WTC11 (cell line): Measurements from ENCODE around the gene WNT8A. TPM values are rescaled to one million over a fixed set of nuclear protein-coding genes. Genes with fewer than 3 reads are reported as not detected.

Experiments
- ATAC-seq: fragments of 200-7000 bp; cut with Tn5 transposase; 2 replicates; pipeline ENCODE4 v1.10.0; 2021; ENCODE audit warnings: mild to moderate bottlenecking, moderate library complexity
- CTCF ChIA-PET: fragments of 300-600 bp; sonication (Branson Sonifier 250); formaldehyde crosslinking; loops from one replicate; lab custom pipeline; 2021; ENCODE audit warnings: antibody characterized with exemption; lab: Charles Lee
- POLR2A ChIA-PET: fragments of 350-600 bp; sonication (Branson Sonifier 250); formaldehyde crosslinking; loops from one replicate; lab custom pipeline; 2021; ENCODE audit warnings: antibody characterized with exemption; lab: Charles Lee
- DNase-seq: peaks from one replicate; pipeline ENCODE4 v3.0.0; 2021; ENCODE audit warnings: low spot score
- H3K27ac Mint-ChIP-seq: 2 replicates; pipeline ENCODE4 v1.8.0; 2021; ENCODE audit warnings: mixed read lengths
- H3K27me3 Mint-ChIP-seq: 2 replicates; pipeline ENCODE4 v1.8.0; 2021; ENCODE audit warnings: low read depth, mild to moderate bottlenecking, moderate library complexity, mixed read lengths
- H3K36me3 Mint-ChIP-seq: 2 replicates; pipeline ENCODE4 v1.8.0; 2021; ENCODE audit warnings: mixed read lengths
- H3K4me1 Mint-ChIP-seq: 2 replicates; pipeline ENCODE4 v1.8.0; 2022; ENCODE audit warnings: mixed read lengths
- H3K4me3 Mint-ChIP-seq: 2 replicates; pipeline ENCODE4 v1.8.0; 2021; ENCODE audit warnings: mild to moderate bottlenecking, moderate library complexity, mixed read lengths
- H3K9me3 Mint-ChIP-seq: 2 replicates; pipeline ENCODE4 v1.8.0; 2021; ENCODE audit warnings: mixed read lengths
- CBFB ChIP-seq: sonication (generic); formaldehyde crosslinking; IDR thresholded peaks from 2 replicates; pipeline ENCODE4 v1.8.1; 2022; ENCODE audit warnings: mild to moderate bottlenecking, low read depth, missing genetic modification reagents
- CREB1 ChIP-seq: sonication (generic); formaldehyde crosslinking; IDR thresholded peaks from 2 replicates; pipeline ENCODE4 v1.8.0; 2023; ENCODE audit warnings: mild to moderate bottlenecking, missing genetic modification reagents
- E2F5 ChIP-seq: sonication (generic); formaldehyde crosslinking; IDR thresholded peaks from 2 replicates; pipeline ENCODE4 v1.8.1; 2022; ENCODE audit warnings: mild to moderate bottlenecking, moderate library complexity, missing genetic modification reagents
- FOXK1 ChIP-seq: sonication (generic); formaldehyde crosslinking; IDR thresholded peaks from 2 replicates; pipeline ENCODE4 v1.8.0; 2022; ENCODE audit warnings: mild to moderate bottlenecking, moderate library complexity, missing genetic modification reagents
- GRHL2 ChIP-seq: fragments of 250-450 bp; sonication (Bioruptor Pico); IDR thresholded peaks from 2 replicates; pipeline ENCODE4 v1.8.0; 2022; ENCODE audit warnings: mild to moderate bottlenecking, moderate library complexity; ENCODE audit not compliant: insufficient replicate concordance, severe bottlenecking
- GTF2I ChIP-seq: fragments of 250-450 bp; sonication (Bioruptor Pico); conservative IDR thresholded peaks from 2 replicates; pipeline ENCODE4 v1.4.0; 2021; ENCODE audit warnings: mild to moderate bottlenecking
- JAZF1 ChIP-seq: fragments of 250-450 bp; sonication (Bioruptor Pico); IDR thresholded peaks from 2 replicates; pipeline ENCODE4 v1.9.0; 2021; ENCODE audit warnings: moderate library complexity, mild to moderate bottlenecking, inconsistent platforms
- JUN ChIP-seq: sonication (generic); formaldehyde crosslinking; IDR thresholded peaks from 2 replicates; pipeline ENCODE4 v1.8.0; 2023; ENCODE audit warnings: mild to moderate bottlenecking, missing genetic modification reagents
- MLX ChIP-seq: sonication (generic); formaldehyde crosslinking; IDR thresholded peaks from 2 replicates; pipeline ENCODE4 v1.8.1; 2023; ENCODE audit warnings: mild to moderate bottlenecking, missing genetic modification reagents, moderate library complexity
- MXD4 ChIP-seq: fragments of 250-450 bp; sonication (Bioruptor Pico); IDR thresholded peaks from 2 replicates; pipeline ENCODE4 v1.8.0; 2021; ENCODE audit warnings: mild to moderate bottlenecking, moderate library complexity, borderline replicate concordance
- MYBL2 ChIP-seq: sonication (generic); formaldehyde crosslinking; IDR thresholded peaks from 2 replicates; pipeline ENCODE4 v1.8.1; 2023; ENCODE audit warnings: mild to moderate bottlenecking, moderate library complexity, missing genetic modification reagents
- PREB ChIP-seq: sonication (generic); formaldehyde crosslinking; IDR thresholded peaks from 2 replicates; pipeline ENCODE4 v1.8.1; 2022; ENCODE audit warnings: mild to moderate bottlenecking, missing genetic modification reagents, moderate library complexity, borderline replicate concordance
- SMAD4 ChIP-seq: sonication (generic); formaldehyde crosslinking; IDR thresholded peaks from 2 replicates; pipeline ENCODE4 v1.8.0; 2022; ENCODE audit warnings: mild to moderate bottlenecking, missing genetic modification reagents
- SP1 ChIP-seq: sonication (generic); formaldehyde crosslinking; conservative IDR thresholded peaks from 2 replicates; pipeline ENCODE4 v1.8.1; 2022; ENCODE audit warnings: missing genetic modification reagents
- TEAD4 ChIP-seq: sonication (generic); formaldehyde crosslinking; IDR thresholded peaks from 2 replicates; pipeline ENCODE4 v1.8.0; 2022; ENCODE audit warnings: mild to moderate bottlenecking, missing genetic modification reagents
- TP53 ChIP-seq: sonication (generic); formaldehyde crosslinking; IDR thresholded peaks from 2 replicates; pipeline ENCODE4 v1.8.1; 2023; ENCODE audit warnings: mild to moderate bottlenecking, missing genetic modification reagents
- ZNF121 ChIP-seq: sonication (generic); formaldehyde crosslinking; IDR thresholded peaks from 2 replicates; pipeline ENCODE4 v1.8.0; 2023; ENCODE audit warnings: missing genetic modification reagents
- ZNF232 ChIP-seq: sonication (generic); formaldehyde crosslinking; IDR thresholded peaks from 2 replicates; pipeline ENCODE4 v1.8.0; 2022; ENCODE audit warnings: mild to moderate bottlenecking, missing genetic modification reagents
- ZNF263 ChIP-seq: sonication (generic); formaldehyde crosslinking; IDR thresholded peaks from 2 replicates; pipeline ENCODE4 v1.8.1; 2022; ENCODE audit warnings: low read depth, mild to moderate bottlenecking, moderate library complexity, missing genetic modification reagents
- ZNF671 ChIP-seq: fragments of 250-450 bp; sonication (Bioruptor Pico); IDR thresholded peaks from 2 replicates; pipeline ENCODE4 v1.8.0; 2021; ENCODE audit warnings: mild to moderate bottlenecking
- total RNA-seq: library from RNA; stranded (reverse); gene quantifications from 3 replicates; pipeline ENCODE4 v1.2.3, GENCODE V29; 2021
- TF ChIP-seq, protein P1 (sequence below): fragments of 250-450 bp; sonication (Bioruptor Pico); IDR thresholded peaks from 2 replicates; pipeline ENCODE4 v1.9.0; 2021; ENCODE audit warnings: moderate library complexity, mild to moderate bottlenecking, inconsistent platforms, borderline replicate concordance
- TF ChIP-seq, protein P2 (sequence below): sonication (generic); formaldehyde crosslinking; IDR thresholded peaks from 2 replicates; pipeline ENCODE4 v1.8.0; 2023; ENCODE audit warnings: missing genetic modification reagents, mild to moderate bottlenecking, borderline replicate concordance
- TF ChIP-seq, protein P3 (sequence below): sonication (generic); formaldehyde crosslinking; IDR thresholded peaks from 2 replicates; pipeline ENCODE4 v1.8.1; 2022; ENCODE audit warnings: missing genetic modification reagents, borderline replicate concordance

WNT8A gene
- total RNA-seq, 1 experiment from 2014 or later: not detected

GRCh38 chr5:138111937-138112336 lies 28.1 kb downstream of the WNT8A start:
- peaks cover 14% of the 10 kb centered on the region for H3K4me1 Mint-ChIP-seq
- no peaks in the 10 kb centered on the region for H3K9me3 Mint-ChIP-seq
- no peak for TF ChIP-seq TP53 (CRISPR knock-in tag)
- no peak for TF ChIP-seq SP1 (CRISPR knock-in tag)
- no peak for TF ChIP-seq JAZF1
- no peak for TF ChIP-seq JUN (CRISPR knock-in tag)
- no peak for TF ChIP-seq ZNF671 (CRISPR knock-in tag)
- TF ChIP-seq ZNF121: no peak
- TF ChIP-seq, protein P1, sequence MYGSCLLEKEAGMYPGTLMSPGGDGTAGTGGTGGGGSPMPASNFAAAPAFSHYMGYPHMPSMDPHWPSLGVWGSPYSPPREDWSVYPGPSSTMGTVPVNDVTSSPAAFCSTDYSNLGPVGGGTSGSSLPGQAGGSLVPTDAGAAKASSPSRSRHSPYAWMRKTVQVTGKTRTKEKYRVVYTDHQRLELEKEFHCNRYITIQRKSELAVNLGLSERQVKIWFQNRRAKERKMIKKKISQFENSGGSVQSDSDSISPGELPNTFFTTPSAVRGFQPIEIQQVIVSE (CRISPR knock-in tag): no peak
- no peak for TF ChIP-seq MYBL2 (CRISPR knock-in tag)
- TF ChIP-seq FOXK1 (CRISPR knock-in tag): no peak
- no peak for TF ChIP-seq TEAD4 (CRISPR knock-in tag)
- no peak for TF ChIP-seq PREB (CRISPR knock-in tag)
- TF ChIP-seq ZNF232 (CRISPR knock-in tag): no peak
- TF ChIP-seq ZNF263 (CRISPR knock-in tag): no peak
- no peak for TF ChIP-seq MLX (CRISPR knock-in tag)
- TF ChIP-seq SMAD4 (CRISPR knock-in tag): no peak
- ChIA-PET CTCF (interaction anchor here (1.3 kb wide), 1 partner anchor 21 kb away, joined by 3 read pairs; no protein-coding TSS in a partner anchor), POLR2A (no interaction called here)
- H3K27me3 Mint-ChIP-seq: peaks cover 13% of the 10 kb centered on the region
- no peak overlapping the region for H3K27ac Mint-ChIP-seq
- no peak for ATAC-seq
- no peak overlapping the region for H3K4me3 Mint-ChIP-seq
- no peaks in the 10 kb centered on the region for H3K36me3 Mint-ChIP-seq
- no peak for DNase-seq

GRCh38 chr5:138115254-138115653 lies 31.4 kb downstream of the WNT8A start:
- no peak overlapping the region for H3K27ac Mint-ChIP-seq
- peaks cover 11% of the 10 kb centered on the region for H3K27me3 Mint-ChIP-seq
- no peaks in the 10 kb centered on the region; the same call in 1 of the 2 replicates for H3K9me3 Mint-ChIP-seq
- ATAC-seq: no peak
- no peaks in the 10 kb centered on the region for H3K36me3 Mint-ChIP-seq
- no peak overlapping the region for H3K4me3 Mint-ChIP-seq
- POLR2A ChIA-PET: no interaction called here
- peaks cover 9% of the 10 kb centered on the region for H3K4me1 Mint-ChIP-seq
- no peak for TF ChIP-seq CBFB
- TF ChIP-seq SP1 (CRISPR knock-in tag): no peak
- TF ChIP-seq, protein P2, sequence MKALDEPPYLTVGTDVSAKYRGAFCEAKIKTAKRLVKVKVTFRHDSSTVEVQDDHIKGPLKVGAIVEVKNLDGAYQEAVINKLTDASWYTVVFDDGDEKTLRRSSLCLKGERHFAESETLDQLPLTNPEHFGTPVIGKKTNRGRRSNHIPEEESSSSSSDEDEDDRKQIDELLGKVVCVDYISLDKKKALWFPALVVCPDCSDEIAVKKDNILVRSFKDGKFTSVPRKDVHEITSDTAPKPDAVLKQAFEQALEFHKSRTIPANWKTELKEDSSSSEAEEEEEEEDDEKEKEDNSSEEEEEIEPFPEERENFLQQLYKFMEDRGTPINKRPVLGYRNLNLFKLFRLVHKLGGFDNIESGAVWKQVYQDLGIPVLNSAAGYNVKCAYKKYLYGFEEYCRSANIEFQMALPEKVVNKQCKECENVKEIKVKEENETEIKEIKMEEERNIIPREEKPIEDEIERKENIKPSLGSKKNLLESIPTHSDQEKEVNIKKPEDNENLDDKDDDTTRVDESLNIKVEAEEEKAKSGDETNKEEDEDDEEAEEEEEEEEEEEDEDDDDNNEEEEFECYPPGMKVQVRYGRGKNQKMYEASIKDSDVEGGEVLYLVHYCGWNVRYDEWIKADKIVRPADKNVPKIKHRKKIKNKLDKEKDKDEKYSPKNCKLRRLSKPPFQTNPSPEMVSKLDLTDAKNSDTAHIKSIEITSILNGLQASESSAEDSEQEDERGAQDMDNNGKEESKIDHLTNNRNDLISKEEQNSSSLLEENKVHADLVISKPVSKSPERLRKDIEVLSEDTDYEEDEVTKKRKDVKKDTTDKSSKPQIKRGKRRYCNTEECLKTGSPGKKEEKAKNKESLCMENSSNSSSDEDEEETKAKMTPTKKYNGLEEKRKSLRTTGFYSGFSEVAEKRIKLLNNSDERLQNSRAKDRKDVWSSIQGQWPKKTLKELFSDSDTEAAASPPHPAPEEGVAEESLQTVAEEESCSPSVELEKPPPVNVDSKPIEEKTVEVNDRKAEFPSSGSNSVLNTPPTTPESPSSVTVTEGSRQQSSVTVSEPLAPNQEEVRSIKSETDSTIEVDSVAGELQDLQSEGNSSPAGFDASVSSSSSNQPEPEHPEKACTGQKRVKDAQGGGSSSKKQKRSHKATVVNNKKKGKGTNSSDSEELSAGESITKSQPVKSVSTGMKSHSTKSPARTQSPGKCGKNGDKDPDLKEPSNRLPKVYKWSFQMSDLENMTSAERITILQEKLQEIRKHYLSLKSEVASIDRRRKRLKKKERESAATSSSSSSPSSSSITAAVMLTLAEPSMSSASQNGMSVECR (CRISPR knock-in tag): no peak
- DNase-seq: no peak
- CTCF ChIA-PET: interaction anchor here (0.6 to 1.0 kb wide), 3 partner anchors 12 to 19 kb away, joined by 3 read pairs; no protein-coding TSS in a partner anchor

GRCh38 chr5:138128334-138128733 lies 44.5 kb downstream of the WNT8A start:
- no peaks in the 10 kb centered on the region for H3K36me3 Mint-ChIP-seq
- H3K4me3 Mint-ChIP-seq: no peak overlapping the region
- POLR2A ChIA-PET: no interaction called here
- 0 out of 2 replicates have a peak, but pooled peaks cover 2% of the 10 kb centered on the region for H3K4me1 Mint-ChIP-seq
- CTCF ChIA-PET: interaction anchor here (0.5 to 2.7 kb wide), 2 partner anchors 46 to 143 kb away, joined by 4 to 14 read pairs; no protein-coding TSS in a partner anchor
- H3K27ac Mint-ChIP-seq: no peak overlapping the region
- ATAC-seq: no peak
- H3K27me3 Mint-ChIP-seq: no peaks in the 10 kb centered on the region
- no peaks in the 10 kb centered on the region for H3K9me3 Mint-ChIP-seq
- no peak for DNase-seq
- TF ChIP-seq MXD4 (CRISPR knock-in tag) (no peak), GRHL2 (CRISPR knock-in tag) (no peak), GTF2I (CRISPR knock-in tag) (no peak), JUN (CRISPR knock-in tag) (no peak), CREB1 (CRISPR knock-in tag) (no peak), E2F5 (no peak)
- TF ChIP-seq, protein P3, sequence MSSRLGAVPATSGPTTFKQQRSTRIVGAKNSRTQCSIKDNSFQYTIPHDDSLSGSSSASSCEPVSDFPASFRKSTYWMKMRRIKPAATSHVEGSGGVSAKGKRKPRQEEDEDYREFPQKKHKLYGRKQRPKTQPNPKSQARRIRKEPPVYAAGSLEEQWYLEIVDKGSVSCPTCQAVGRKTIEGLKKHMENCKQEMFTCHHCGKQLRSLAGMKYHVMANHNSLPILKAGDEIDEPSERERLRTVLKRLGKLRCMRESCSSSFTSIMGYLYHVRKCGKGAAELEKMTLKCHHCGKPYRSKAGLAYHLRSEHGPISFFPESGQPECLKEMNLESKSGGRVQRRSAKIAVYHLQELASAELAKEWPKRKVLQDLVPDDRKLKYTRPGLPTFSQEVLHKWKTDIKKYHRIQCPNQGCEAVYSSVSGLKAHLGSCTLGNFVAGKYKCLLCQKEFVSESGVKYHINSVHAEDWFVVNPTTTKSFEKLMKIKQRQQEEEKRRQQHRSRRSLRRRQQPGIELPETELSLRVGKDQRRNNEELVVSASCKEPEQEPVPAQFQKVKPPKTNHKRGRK (CRISPR knock-in tag): no peak
